Activated CD8-positive, alpha-beta memory T cell treated with anti-CD3 and anti-CD28 coated beads, Interleukin-2, amount 50 U/mL, for 4 hours (primary cell): ENCODE measurements around the gene RWDD4.

Experiments
- DNase-seq: peaks from one replicate; pipeline ENCODE4 v3.0.0-alpha.2; 2020

Gene RWDD4

DNA sequence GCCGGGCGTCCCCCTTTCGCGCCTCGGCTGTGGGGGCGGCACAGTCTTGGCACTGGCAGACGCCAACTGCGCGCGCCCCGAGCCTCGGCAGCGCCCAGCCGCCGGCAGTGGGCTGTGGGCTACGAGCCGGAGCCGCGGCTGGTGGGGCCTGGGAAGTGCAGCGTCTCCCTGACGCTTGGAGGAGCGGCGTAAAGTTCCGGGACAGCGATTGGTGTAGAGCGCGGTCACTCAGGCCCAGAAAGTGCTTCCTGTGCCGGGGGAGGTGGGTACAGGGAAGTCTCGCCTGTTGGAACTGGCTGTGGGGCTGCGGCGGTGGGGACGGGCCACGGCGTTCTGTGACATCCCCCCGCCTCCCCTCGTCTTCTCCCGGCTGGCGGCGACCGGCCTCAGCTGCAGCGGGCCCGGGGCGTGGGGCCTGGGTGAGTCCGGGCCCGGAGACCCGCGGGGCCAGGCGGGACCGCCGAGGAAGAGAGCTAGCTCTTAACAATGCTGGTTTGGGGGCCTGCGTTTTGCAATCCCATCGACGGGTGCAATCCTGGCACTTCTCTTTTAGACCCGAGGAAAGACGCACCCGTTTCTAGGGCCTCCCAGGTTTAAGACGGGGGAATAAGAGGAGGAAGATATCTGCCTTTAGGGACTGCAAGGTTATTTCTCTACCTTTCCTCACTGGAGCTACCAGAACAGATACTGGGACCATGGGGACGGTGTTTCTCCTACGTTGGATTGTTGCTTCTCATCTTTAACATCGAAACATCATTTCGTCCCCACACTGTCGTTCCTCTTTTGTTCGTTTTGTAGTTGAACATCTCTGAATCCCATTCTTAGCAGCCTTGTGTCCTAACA, at the start of gene RWDD4, which contains the start of gene TRAPPC11:
Gene RWDD4, minus strand, starts transcription at position 157 of the 843 bp plus-strand sequence. CDS start 233 bp downstream, outside the sequence.
Gene TRAPPC11, plus strand, starts transcription at position 265 of the 843 bp plus-strand sequence. CDS start 4,575 bp downstream, outside the sequence.
- DNase-seq: peak; percentile 94

DNA sequence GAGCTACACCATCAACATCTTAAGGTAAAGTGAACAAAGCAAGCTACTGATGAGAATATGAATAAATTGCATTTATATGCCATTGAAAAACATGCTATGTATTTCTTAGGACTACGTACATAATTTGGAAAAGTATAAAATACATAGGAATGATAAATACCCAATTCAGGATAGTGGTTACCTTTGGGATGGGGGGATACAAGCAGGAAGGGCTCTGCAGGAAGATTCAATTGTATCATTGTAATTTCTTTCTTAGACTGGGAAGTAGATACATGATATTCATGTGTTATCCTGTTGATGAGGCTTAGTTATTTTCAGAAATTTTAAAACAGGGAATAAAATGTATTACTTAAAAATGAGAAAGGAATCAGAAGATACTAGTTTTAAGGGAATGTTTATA, 43.5 kb upstream of the RWDD4 start:
- no peak for DNase-seq

DNA sequence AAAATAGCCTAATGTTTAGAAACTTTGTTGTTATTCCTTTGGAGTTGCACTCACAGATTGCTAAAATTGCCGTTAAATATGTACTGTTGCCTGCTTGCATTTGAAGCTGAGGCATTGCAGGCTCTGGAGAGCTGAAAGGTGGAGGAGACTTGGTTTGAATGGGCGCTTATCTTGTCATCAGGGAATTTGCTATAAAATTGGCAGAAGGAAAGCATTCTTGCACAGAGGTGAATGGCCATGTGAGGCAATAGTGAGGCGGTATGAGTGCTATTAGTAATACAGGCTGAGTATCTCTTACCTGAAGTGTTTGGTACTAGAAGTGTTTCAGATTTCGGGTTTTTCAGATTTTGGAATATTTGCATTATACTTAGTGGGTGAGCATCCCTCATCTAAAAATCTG, 41.4 kb upstream of the RWDD4 start:
- no peak for DNase-seq

DNA sequence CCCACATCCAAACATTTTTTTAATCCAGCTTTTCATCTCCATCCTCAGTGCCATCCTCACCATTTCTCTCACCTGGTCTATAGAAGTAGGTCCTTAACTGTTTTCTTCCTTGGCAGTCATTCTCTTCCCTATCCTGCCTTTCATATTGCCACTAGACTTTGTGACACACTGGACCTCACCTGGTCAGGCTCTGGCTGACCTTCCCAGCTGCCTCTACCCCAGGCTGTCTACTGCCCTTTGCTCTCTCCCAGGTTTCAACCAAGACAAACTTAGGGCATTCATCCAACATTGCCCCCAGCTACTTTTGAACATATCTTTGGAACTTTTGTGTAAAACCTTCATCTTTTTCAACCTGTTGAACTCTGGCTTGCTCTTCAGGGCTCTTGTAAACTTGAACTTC, 39.9 kb upstream of the RWDD4 start:
- DNase-seq: no peak

DNA sequence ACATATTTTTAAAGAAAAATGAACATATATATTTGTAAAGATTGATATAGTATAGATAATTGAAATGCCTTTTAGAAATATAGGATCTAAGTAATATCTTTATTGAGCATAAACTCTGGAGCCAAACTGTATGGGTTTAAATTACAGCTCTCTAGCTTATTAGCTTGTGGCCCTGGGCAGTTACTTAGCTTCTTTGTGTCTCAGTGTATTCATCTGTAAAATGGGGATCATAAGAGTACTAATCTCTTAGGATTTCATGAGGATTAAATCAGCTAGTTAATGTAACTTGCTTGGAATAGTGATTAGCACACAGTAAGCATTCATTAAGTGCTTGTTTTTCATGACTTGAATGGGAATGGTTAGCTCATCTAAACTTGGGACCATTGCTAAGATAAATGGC, 32.9 kb upstream of the RWDD4 start:
- DNase-seq: no peak

DNA sequence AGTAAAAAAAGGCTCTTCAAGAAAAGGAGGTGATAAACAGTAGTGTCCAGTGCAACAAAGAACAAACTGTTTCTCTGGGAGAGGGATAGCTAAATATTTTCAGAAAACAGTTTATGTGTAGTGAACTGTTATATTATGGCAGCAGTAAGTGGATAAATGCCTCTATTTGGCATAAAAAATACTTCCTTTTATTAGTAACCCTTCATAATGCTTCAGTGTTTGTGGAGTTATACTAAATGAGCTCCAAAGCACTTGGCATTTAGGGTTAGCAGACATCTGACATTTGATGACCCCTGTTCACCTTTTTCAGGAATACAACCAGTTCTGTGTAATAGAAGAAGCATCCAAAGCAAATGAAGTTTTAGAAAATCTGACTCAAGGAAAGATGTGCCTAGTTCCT, 32.0 kb upstream of the RWDD4 start:
- DNase-seq: no peak

DNA sequence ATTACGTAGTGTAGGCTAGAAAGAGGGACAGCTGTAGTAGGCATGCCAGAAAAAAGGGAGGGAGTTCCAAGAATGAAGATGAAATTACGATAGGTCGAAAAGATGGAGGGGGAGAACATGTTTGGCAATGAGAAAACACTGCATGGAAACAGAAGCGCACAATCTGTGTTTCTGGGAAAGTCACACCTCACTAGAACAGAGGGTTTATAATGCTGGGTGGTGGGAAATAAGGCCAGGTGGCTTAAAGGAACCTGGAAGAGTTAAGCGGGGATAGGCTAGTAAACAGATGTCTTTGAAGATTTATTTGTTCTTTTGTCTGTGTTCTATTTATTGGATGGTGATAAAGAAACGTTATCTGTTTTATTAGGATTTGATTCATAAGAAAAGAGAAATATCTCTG, 29.2 kb upstream of the RWDD4 start:
- no peak for DNase-seq

DNA sequence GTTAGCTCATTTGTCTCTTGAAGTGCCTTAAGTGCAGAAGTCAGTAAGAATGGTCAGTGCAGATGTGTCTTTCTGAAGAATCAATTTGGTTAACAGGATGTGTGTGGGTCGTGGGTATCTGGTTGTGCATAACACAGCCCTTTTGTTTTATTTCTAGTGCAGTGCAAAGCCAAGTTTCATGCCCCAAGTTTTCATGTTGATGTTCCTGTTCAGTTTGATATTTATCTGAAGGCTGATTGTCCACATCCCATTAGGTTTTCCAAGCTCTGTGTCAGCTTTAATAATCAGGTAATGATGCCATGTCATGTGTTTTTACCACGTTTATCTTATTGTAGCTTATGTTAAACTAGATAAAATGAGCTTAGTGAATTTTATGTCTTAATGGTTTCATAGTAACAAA, 27.5 kb upstream of the RWDD4 start:
- DNase-seq: no peak

DNA sequence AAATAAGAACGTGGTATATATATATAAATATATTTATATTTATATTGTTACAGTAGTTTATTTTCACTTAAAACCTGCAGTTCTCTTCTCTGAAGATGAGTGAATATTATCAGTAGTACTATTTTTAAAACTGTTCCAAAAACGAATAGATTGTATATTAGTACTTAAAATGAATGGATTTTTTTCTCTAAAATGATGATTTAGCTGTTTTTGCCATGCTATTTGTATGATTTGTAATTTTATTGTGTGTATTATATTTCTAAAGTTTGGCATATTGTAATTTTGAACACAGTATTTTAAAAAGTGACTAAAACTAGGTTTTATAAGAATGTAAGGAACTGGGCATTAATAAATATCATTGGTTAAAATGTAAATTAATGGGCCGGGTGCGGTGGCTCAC, 22.1 kb upstream of the RWDD4 start:
- DNase-seq: no peak

DNA sequence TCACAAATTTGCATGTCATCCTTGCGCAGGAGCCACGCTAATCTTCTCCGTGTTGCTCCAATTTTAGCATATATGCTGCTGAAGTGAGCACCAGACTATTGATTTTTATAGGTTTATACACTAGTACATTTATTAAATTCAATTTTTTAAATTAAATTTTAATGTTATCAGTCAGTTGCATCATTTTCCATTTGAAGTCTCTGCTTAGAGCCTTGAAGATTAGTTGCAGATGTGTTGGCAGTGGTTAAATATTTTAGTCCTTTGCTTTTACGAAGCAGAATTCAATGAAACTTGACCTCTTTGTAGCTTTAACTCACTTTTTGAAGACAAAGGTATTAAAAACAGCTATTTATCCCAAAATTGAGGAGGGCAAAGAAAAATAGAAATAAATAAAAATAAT, 16.6 kb upstream of the RWDD4 start:
- no peak for DNase-seq

DNA sequence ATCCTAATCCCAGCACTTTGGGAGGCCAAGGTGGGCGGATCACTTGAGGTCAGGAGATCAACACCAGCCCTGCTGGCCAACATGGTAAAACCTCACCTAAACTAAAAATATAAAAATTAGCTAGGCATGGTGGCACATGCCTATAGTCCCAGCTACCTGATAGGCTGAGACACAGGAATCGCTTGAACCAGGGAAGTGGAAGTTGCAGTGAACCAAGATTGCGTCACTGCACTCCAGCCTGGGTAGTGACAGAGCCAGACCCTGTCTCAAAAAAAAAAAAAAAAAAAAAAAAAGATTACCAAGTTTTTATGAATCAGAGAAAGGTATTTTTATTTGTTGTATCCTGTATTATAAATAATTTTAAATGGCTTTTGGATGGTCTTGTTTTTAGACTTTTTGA, 15.2 kb upstream of the RWDD4 start:
- no peak for DNase-seq

DNA sequence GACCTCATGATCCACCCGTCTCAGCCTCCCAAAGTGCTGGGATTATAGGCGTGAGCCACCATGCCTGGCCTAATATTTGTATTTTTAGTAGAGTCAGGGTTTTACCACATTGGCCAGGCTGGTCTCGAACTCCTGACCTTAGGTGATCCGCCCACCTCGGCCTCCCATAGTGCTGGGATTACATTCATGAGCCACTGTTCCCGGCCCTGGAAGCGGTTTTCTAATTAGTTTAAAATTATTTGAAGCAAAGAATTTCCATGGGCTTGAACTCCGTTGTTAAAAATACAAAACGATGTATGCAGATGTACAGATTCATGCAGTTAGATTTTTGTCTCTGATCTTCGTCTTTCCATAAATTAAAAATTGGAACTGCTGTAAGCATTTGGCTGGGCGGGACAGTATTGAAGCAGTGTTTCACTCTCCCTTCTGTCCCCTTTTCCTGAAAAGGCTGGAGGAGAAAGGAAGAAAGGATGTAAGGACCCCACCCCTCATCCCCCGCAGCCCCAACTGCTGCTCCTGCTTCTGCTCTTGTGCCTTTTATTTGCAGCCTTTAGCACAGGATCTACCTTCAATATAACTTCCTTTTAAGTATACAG, 12.1 kb upstream of the RWDD4 start:
- no peak for DNase-seq

DNA sequence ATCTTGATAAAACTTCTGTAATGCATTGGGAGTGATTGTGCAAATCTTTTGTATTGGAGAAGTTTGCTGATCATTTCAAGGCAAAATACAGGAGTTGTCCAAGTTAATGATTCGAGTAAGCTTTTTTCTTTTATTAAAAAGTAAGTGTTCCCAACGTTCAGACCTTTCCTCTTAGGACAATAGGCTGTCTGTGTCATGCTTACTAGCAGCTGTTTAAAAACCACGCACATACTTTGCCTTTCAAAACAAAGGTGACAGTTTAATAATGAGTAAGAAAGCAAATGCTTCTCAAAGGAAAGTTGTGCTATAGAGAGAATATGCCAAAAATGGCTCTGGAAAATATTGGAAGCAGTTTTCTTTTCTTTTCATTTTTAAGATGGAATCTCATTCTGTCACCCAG, 11.3 kb upstream of the RWDD4 start:
- DNase-seq: no peak

DNA sequence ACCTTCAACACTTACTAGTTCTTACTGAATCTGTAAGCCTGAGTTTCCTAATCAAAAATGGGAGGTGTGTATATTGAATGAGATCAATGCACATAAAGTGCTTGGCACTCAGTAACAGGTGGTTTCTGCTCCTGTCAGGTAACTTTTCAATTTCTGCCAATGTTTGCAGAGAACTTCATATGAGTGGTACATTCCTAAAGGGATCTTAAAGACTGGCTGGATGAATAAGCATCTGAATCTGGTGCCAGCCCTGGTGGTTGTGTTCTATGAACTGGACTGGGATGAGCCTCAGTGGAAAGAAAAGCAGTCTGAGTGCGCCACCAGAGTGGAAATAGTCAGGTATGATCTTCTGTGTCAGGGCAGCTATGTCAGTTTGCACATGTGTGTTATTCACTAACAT, 7.1 kb upstream of the RWDD4 start:
- no peak for DNase-seq

DNA sequence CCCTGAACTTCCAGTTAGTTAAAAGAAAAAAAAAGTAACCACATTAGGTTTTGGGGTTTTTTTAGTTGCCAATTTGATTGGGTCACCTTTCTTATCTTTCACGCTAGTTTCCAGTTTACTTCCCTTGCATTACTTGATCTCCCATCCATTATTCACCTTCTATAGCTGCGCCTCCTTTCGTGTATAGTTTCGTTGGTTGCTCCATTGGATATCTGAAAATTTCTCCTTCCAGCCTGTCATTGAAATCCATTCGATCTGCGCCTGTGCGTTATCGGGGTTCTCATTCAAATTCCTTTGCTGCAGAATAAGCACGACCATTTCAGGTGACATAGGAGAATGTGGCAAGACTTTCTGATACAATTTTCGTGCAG, 872 bp upstream of the RWDD4 start:
- DNase-seq: no peak

DNA sequence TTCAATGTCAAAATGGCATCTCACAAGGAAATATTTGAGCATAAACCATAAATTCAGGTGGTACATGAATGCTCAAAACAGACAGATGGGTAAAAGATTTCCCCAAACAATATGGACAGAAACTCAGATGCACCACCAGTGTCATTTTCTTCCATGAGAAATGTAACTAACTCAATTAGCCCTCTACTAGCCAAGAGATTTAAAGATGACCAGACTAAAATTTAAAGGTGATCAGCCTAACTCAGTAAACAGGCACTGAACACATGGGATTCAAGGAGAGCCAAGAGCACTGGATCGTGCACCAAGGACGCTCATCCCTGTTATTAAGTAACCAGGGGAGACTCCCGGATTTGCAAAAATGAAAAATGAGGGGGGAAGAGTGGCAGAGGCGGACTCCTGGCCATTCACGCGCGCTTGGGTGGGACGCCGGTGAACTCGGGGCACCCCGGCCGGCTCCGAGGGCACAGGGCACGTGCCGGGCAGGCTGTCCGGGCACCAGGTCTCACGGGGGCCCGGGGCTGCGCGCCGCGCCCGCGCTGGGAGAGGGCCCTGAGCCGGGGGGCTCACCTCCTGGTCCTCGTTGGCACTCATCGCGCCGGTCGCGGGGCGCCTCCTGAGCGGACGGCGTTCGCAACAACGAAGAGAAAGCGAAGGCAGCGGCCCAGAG, 490 bp downstream of the RWDD4 start:
- peak; percentile 34 for DNase-seq

DNA sequence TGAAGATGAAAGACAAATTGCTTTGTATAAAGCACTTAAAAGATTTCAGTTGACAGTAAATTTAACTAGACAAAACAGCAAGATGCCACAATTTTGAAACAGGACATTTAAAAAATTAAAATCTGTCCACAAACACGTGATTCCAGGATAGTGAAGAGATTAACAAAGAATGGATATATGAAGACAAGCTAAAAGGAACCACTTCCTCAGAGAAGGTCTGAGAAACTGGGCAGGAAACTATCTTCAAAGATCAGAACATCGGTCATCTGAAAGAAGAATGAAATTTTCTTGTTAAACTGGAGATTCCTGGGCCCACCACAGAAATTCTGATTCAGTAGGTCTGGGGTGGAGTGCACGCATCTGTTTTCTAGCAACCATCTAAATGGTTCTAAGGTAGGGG, 1.4 kb downstream of the RWDD4 start:
- DNase-seq: no peak

DNA sequence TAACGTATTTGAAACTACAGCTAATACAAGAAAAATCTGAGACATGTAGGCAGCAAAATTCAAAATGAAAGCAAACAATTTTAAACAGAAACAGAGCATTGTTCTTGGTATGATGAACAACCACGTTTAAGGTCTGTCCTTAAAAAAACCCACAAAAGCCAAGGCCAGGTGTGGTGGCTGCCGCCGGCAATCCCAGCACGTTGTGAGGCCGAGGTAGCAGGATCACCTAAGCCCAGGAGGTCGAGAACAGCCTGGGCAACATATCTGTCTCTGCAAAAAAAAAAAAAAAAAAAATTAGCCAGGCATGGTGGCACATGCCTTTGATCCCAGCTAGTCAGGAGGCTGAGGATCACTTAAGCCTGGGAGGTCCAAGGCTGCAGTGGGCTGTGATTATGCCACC, 13.7 kb downstream of the RWDD4 start:
- DNase-seq: no peak

DNA sequence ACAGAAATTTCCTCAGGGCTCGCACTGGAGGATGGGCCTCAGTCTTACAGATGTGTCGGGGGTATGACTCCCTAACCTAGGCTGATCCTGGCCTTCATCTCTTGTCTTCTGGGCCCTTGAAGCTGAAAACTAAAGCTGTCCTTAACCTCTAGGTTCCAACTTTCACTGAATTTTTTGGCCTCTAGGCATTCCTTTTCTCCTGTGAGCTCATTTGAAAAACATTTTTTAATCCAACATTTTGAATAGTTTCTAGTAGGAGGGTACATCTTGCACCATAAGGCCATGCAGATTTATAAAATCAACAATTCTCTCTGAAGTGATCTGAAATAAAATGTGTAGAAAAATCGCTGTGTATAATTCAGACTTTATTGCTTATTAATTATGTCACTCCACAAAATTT, 19.7 kb downstream of the RWDD4 start:
- no peak for DNase-seq

DNA sequence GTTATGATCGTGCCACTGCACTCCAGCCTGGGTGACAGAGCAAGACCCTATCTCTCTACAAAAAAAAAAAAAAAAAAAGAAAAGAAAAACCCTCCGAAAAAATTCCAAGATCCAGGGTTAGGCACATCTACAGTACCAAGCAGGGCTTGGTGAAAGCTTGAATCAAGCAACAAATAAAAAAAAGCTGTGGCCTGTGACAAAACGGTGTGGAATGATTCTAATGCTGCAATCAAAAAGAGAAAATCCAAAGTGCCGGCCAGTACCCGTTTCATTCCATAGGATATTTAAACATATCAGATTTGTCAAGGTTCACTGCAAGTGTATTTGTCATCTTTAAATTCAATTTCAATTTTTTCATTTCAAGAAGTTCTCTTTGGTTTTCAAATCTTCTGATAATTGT, 20.5 kb downstream of the RWDD4 start:
- DNase-seq: no peak

DNA sequence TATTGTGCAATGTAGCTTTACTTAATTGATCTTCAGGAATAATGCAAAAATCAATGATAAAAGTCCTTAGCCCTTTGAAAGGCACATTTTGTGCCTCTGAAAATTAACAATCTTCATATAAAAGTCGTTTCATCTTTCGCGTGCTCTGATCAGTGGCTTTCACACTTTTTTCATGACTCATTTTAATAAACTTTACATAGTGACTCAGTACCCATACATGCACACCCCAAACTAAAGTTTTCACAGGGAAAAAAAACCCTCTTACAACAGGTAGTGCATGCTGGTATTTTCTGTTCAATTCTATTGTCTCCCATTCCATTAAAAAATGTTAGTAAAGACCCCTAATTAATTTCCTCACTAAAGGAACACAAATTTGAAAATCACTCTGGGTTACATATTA, 21.5 kb downstream of the RWDD4 start:
- no peak for DNase-seq

DNA sequence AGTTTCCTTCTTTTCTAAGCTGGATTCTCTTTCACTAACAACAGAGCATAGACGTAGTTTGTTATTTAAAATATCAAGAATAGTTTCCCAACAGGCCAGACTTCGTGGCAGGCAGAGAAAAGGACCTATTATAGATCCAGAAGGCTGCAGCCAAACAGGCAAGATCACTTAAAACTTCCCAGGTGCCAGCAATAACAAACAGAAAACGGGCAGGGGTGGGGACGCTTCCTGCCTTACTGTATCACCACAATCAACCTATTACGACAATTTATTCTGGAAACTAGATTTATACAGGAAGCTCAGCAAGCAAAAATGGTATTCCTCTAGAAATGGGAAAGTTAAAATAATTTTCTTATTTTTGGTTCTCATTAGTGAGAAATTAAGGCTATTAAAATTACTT, 22.1 kb downstream of the RWDD4 start:
- DNase-seq: no peak

DNA sequence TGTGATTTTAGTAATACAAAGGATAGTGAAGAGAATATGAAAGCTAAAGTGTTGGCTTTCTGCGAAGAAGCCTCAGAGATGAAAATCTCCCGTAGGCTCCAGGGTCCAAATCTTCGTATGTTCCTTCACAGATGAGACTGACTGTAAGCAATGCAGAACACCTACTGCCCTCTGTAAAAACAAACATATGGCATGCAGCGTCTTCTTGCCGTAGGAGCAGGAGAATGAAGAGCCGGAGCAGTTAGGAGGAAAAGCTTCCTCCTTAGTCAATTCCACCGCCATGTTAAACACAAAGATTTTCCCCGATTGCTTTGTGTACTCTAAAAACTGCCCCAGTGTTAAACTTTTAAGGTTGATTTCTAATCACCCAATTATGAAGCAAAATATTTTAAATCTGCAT, 22.5 kb downstream of the RWDD4 start:
- DNase-seq: no peak

DNA sequence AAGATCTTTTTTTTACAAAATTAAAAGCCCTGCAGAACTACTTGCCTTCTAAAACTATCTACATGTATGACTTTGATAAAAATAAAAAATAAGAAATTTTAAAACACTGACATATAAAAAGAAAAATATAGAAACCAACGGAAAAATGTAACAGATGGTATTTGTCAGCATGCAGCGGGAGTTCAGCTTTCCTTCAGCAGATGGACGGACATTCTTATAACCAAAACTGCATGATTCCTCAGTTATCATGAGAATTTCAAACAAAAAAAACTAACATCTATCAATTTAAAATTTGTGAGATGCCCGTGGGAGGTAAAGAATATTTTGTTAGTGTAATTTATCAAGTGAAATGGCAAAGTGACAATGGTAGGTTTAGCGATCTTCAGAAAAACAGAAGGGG, 23.2 kb downstream of the RWDD4 start:
- DNase-seq: no peak
